ENCODE measurements around the gene DLGAP1. TPM values are rescaled to one million over a fixed set of nuclear protein-coding genes. Genes with fewer than 3 reads are reported as not detected.

DLGAP1 gene
- total RNA-seq, 1 donor from 2014 or later = not detected

- DNase-seq (ENCODE audit: low read depth in 2 of 2) = no peak
Measured at GRCh38 chr18:4242431-4243161, 212.5 kb downstream of the DLGAP1 start.

- DNase-seq (ENCODE audit: low read depth in 2 of 2) = no peak
Measured at GRCh38 chr18:4241090-4241617, 214.0 kb downstream of the DLGAP1 start.

- no peak for DNase-seq (ENCODE audit: low read depth in 2 of 2)
Measured at GRCh38 chr18:4238966-4239365, 216.1 kb downstream of the DLGAP1 start.

- DNase-seq (ENCODE audit: low read depth in 2 of 2) = no peak
Measured at GRCh38 chr18:4237664-4238041, 217.5 kb downstream of the DLGAP1 start.

- no peak for DNase-seq (ENCODE audit: low read depth in 2 of 2)
Measured at GRCh38 chr18:4236940-4237663, 218.0 kb downstream of the DLGAP1 start.

- DNase-seq (ENCODE audit: low read depth in 2 of 2) = no peak
Measured at GRCh38 chr18:4233468-4233867, 221.6 kb downstream of the DLGAP1 start.

- no peak for DNase-seq (ENCODE audit: low read depth in 2 of 2)
Measured at GRCh38 chr18:4232656-4233055, 222.5 kb downstream of the DLGAP1 start.

GRCh38 chr18:4231260-4231659, 223.8 kb downstream of the DLGAP1 start:
- no peak for DNase-seq (ENCODE audit: low read depth in 2 of 2)

GRCh38 chr18:4230450-4231168, 224.5 kb downstream of the DLGAP1 start:
- DNase-seq (ENCODE audit: low read depth in 2 of 2) = no peak

GRCh38 chr18:4224031-4224704, 230.9 kb downstream of the DLGAP1 start:
- DNase-seq (ENCODE audit: low read depth in 2 of 2) = no peak

GRCh38 chr18:4211111-4211837, 243.8 kb downstream of the DLGAP1 start:
- no peak for DNase-seq (ENCODE audit: low read depth in 2 of 2)

- no peak for DNase-seq (ENCODE audit: low read depth in 2 of 2)
Measured at GRCh38 chr18:4208366-4208765, 246.7 kb downstream of the DLGAP1 start.

- DNase-seq (ENCODE audit: low read depth in 2 of 2) = no peak
Measured at GRCh38 chr18:4207383-4207985, 247.6 kb downstream of the DLGAP1 start.

GRCh38 chr18:4204438-4204720, 250.7 kb downstream of the DLGAP1 start:
- DNase-seq (ENCODE audit: low read depth in 2 of 2) = no peak

GRCh38 chr18:4203568-4204437, 251.3 kb downstream of the DLGAP1 start:
- no peak for DNase-seq (ENCODE audit: low read depth in 2 of 2)

GRCh38 chr18:4200399-4200798, 254.7 kb downstream of the DLGAP1 start:
- DNase-seq (ENCODE audit: low read depth in 2 of 2) = no peak

- no peak for DNase-seq (ENCODE audit: low read depth in 2 of 2)
Measured at GRCh38 chr18:4198956-4199355, 256.2 kb downstream of the DLGAP1 start.

- no peak for DNase-seq (ENCODE audit: low read depth in 2 of 2)
Measured at GRCh38 chr18:4196351-4196750, 258.8 kb downstream of the DLGAP1 start.

GRCh38 chr18:4193086-4193485, 262.0 kb downstream of the DLGAP1 start:
- no peak for DNase-seq (ENCODE audit: low read depth in 2 of 2)
